Right lobe of liver (tissue), 4 donors: ENCODE measurements around the gene FER.

ENCODE experiments used
- CTCF ChIP-seq, 4 donors: fragments of 200-600 bp in 3 of 4; fragments of 450-650 bp in 1 of 4; IDR thresholded peaks; one replicate each; pipeline versions ENCODE4 v1.5.1 to v1.8.0; 2016 to 2022; ENCODE audit warnings: antibody characterized with exemption in 4 of 4, mild to moderate bottlenecking in 2 of 4
- POLR2A ChIP-seq: fragments of 450-650 bp; IDR thresholded peaks from one replicate; pipeline ENCODE4 v1.6.1; 2017; ENCODE audit warnings: antibody characterized with exemption, mild to moderate bottlenecking
- donor health status: DM: no; HTN: no; CAD: no.
- donor health status: DM: no; HTN: no; CAD: no.
- donor health status: DM: no; HTN: yes; CAD: no.

- TF ChIP-seq CTCF (IDR thresholded peaks at IDR 0.05) (no peak), POLR2A (no peak)
Measured at GRCh38 chr5:108786806-108787483, 39.2 kb downstream of the FER start.
